ENCODE measurements around the gene MAMDC2. TPM values are rescaled to one million over a fixed set of nuclear protein-coding genes. Genes with fewer than 3 reads are reported as not detected.

MAMDC2 gene
- total RNA-seq, 1 donor from 2014 or later, result 3.4 TPM

DNA sequence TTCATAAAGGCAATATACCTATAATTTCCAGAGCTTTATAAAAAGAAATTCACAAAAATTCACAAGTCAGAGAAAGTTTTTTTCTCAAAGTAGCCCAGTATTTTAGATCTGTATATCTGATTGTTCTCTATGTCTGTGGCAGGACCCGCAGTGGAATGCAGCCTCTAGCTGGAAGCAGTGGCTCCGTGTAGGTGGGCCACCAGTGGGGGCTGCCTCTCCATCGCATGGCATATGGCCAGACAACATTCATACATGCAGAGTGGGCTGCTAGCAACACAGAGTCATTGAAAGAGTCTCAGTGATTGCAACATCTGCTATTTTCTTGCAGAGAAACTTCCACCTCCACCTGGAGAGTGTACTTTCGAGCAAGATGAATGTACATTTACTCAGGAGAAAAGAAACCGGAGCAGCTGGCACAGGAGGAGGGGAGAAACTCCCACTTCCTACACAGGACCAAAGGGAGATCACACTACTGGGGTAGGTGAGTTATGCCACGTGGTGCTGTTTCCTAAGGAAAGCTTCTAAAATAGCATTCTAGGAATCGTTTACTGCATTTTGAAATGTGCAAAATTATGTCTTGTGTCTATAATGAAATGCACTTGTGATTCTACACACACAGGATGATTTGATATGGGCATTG lies 126.6 kb downstream of the MAMDC2 start:
- Histone ChIP-seq H3K4me1 (no peaks in the 10 kb centered on the region), H3K4me3 (no peak overlapping the region), H3K36me3 (peaks cover 0 to 6% of the 10 kb centered on the region in 2 donors), H3K27ac (no peak overlapping the region), H3K9me3 (no peaks in the 10 kb centered on the region), H3K27me3 (no peaks in the 10 kb centered on the region)
- no peak for TF ChIP-seq CTCF (IDR thresholded peaks at IDR 0.05)
- intact Hi-C loops (cut with DNase I), result no loop called here
- DNase-seq (ENCODE audit: low spot score in 2 of 2), result no peak

DNA sequence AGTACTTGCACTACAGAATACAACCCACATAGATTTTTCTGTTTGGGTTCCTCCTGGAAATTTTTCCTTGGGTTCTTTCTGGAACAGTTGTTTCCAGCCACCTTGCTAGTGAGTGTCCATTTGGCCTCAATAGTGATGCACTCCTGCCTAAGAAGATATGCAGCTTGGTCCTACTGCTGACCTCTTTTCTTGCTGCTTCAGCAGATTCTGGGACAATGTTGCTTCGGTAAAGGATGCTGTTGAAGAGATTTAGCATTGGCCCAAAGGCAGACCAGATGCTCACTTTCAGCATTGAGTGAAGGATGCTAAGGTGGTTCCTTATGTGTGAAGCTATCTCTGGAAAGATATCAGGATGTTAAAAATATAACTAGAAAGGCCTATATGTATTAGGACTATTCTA lies 128.9 kb downstream of the MAMDC2 start:
- no peak for DNase-seq (ENCODE audit: low spot score in 2 of 2)
- Histone ChIP-seq H3K27me3 (no peaks in the 10 kb centered on the region), H3K36me3 (peaks cover 0 to 10% of the 10 kb centered on the region in 2 donors), H3K27ac (no peak overlapping the region), H3K4me1 (no peaks in the 10 kb centered on the region), H3K4me3 (no peak overlapping the region), H3K9me3 (no peaks in the 10 kb centered on the region)
- intact Hi-C loops (cut with DNase I), result no loop called here
- TF ChIP-seq CTCF (IDR thresholded peaks at IDR 0.05), result no peak

- TF ChIP-seq CTCF (IDR thresholded peaks at IDR 0.05), result no peak
- Histone ChIP-seq H3K4me1 (no peaks in the 10 kb centered on the region), H3K36me3 (peaks cover 0 to 4% of the 10 kb centered on the region in 2 donors), H3K4me3 (no peak overlapping the region), H3K9me3 (peaks cover 0 to 10% of the 10 kb centered on the region in 2 donors), H3K27me3 (no peaks in the 10 kb centered on the region), H3K27ac (no peak overlapping the region)
- no peak for DNase-seq (ENCODE audit: low spot score in 2 of 2)
- intact Hi-C loops (cut with DNase I), result no loop called here
Measured at GRCh38 chr9:70177121-70177520, 133.5 kb downstream of the MAMDC2 start.

- Histone ChIP-seq H3K27ac (no peak overlapping the region), H3K27me3 (no peaks in the 10 kb centered on the region), H3K4me3 (no peak overlapping the region), H3K9me3 (peaks cover 0 to 11% of the 10 kb centered on the region in 2 donors), H3K4me1 (no peaks in the 10 kb centered on the region), H3K36me3 (no peaks in the 10 kb centered on the region)
- intact Hi-C loops (cut with DNase I), result no loop called here
- no peak for TF ChIP-seq CTCF (IDR thresholded peaks at IDR 0.05)
- no peak for DNase-seq (ENCODE audit: low spot score in 2 of 2)
Measured at GRCh38 chr9:70192707-70193106, 149.1 kb downstream of the MAMDC2 start.

DNA sequence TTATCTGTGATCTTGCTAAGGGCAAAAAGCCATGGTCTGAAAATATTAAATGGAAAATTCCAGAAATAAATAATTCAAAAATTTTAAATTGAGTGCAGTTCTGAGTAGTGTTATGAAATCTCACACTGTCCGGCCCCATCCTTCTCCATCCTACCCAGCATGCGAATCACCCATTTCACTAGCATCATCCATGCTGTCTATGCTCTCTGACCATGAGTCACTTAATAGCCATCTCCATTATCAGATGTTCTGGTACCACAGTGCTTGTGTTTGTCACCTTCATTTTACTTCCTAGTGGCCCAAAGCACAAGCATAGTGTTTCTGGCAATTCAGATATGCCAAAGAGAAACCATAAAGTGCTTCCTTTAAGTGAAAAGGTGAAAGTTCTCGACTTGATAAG lies 151.8 kb downstream of the MAMDC2 start:
- H3K27me3 ChIP-seq, result no peaks in the 10 kb centered on the region
- peaks cover 0 to under 1% of the 10 kb centered on the region in 2 donors for H3K9me3 ChIP-seq
- H3K4me1 ChIP-seq, result no peaks in the 10 kb centered on the region
- H3K4me3 ChIP-seq, result no peak overlapping the region
- H3K36me3 ChIP-seq, result no peaks in the 10 kb centered on the region
- intact Hi-C loops (cut with DNase I), result no loop called here
- no peak for DNase-seq (ENCODE audit: low spot score in 2 of 2)
- no peak overlapping the region for H3K27ac ChIP-seq
- TF ChIP-seq CTCF (IDR thresholded peaks at IDR 0.05), result no peak

Measured in ascending aorta (tissue), 2 donors.